Inflammatory macrophage treated with lipopolysaccharide for 1 hour (primary cell): Measurements from ENCODE around the gene DLK1.

Experiments
- DNase-seq, 2 donors: peaks; one replicate each; pipeline ENCODE4 v3.0.0-alpha.2; 2020 to 2022

Gene DLK1

DNA sequence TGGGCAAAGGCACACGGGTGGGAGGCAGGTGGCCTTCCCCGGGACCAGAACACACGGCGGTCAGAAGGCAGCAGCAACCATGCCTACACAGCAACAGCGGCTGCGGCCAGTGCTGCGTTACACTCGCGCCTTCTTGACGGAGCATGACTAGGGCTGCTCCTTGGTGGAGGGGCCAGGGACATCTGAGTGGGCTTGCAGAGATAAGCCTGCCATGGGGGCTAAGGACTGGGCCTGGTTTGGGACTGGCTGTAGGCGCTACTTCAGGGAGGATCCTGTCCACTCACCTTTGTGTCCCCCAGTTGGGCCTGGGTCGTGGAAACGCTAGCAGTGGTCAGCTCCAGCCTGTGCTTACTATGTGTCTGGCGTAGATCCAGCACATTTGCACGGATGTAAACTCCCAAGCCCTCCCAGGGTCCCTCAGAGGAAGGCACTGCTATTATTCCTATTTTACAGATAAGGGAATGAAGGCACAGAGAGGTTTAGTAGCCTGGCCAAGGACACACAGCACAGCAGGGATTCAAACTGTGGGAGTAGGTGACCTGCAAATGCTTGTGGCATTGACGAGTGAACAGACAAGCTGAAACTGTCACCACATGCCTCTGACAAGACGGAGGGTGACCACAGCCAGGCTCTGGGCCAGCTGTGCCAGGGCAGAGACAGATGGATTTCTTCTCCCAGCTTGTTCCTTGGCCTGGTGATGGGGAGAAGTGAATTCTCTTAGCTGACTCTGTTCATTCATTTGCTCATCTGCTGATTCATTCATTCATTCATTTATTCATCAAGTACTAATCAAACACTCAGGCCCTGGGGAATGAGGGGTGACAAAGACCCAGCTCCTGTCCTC lies 31.9 kb upstream of the DLK1 start:
- DNase-seq: no peak

DNA sequence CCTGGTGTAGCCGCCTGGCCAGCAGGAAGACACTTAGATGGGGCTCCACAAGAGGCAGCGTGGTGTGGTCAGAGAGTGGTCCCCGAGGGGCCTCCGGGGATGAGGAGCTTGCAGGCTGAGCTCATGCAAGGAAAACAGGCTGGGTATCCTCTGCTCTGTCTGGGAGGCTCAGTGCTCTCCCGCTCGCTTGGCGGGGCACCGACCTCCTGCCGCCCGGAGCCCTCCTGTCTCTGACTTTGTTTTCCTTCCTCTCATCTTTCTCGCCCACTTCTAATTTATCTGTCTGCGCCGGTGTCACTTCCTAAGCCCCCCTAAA lies 31.3 kb upstream of the DLK1 start:
- DNase-seq: no peak

DNA sequence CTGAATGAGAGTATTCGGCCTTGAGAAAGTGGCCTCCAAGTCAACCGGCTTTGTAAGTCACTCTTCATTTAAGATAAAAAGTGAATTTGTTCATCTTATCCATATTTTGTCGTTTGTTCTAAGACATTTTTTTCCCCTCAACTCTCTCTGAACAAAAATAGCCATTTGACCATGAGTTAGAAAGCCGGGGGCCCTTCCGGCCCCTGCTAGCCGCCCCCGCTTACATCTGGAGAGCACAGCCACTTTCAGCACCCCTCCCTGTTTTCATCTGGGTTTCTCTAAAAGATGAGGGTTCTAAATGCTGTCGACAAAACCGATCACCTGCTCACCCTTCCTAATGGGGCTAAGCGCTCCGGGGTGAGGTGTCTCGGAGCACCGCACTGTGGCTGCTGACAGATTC lies 30.7 kb upstream of the DLK1 start:
- no peak for DNase-seq

DNA sequence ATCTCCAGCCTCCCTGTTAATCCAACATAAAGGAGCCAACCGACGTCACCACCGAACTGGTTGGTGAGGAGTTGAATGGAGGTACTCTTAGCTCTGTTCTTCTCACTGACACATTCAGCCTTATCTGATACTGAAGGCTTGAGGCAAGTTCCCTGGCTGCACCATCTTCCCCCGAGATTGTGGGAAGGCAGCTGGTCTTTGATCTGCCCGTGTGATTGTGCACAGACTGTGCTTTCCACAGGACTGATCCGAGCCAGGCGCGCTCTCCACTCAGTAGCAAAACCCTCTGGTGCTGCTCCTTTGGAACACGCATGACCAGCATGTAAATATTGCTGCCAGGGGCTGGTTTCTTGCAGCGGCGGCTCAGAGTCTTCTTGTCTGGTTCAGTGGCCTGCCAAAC lies 30.1 kb upstream of the DLK1 start:
- no peak for DNase-seq

DNA sequence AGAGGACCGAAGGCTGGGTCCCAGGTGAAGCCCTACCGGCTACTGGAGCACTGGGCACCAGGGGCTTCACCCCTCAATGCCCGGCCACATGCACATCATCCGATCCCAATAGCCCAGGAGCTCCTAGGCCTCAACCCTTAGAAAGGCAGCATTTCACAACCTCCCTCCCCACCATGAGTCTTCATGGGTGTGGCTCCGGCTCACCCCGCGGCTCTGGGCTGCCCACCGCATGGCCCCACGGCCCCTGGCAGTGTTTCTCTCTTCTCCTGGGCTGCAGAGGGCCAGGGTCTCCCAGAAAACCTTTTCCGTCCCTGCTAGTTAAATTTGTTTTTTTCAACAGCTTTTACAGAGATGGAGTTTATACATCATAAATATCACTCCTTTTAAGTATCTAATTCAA lies 28.6 kb upstream of the DLK1 start:
- DNase-seq: no peak

DNA sequence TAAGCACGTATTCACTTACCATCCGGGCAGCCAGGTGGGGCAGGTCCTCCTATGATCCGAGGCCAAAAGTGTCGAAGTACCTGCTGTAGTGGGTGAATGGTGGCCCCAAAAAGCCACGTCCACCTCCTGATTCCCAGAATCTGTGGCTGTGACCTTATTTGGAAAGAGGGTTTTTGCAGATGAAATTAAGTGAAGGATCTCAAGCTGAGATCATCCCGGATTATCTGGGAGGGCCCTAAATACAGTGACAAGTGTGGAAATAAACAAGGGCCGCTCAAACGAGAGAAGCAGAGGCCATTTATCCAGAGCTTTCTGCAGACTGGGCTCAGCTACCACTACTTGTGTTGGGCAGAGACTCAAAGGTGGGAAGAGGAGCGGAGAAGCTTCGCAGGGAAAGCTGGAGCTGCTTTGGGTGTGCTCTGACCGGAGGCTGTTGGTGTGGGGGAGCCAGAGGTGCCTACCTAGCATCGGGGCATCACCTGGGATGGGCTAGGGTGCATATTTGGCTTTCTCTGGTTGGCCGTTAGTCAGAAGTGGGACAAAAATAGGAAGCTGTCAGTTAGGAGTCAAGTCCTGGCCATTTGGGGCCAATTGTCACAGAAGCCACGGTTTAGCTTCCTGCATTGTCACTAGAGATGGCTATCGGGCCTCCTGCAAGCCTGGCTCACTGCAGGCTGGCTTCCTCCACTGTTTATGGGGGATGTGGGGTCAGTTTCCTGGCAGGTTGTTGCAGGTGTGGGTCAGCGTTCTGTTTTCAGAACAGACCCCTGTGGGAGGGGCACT lies 27.8 kb upstream of the DLK1 start:
- no peak for DNase-seq

DNA sequence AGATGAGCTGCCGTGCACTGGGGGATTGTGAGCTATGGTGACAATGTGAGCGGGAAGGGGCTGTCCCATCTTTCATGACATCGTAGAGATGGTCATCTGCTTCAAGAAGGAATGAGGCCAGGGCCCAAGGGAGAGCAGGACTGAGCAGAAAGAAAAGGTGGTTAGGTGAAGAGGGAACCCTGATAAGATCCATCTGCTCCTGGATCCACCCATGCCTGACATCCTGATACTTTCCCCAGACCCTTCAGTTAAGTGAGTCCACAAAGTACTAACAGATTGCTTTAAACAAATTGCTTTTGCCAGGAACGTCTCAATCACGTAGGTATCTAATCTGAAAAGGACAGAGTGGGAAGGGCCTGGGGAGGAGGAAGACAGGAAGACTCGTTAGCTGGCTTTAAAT lies 25.4 kb upstream of the DLK1 start:
- DNase-seq: no peak

DNA sequence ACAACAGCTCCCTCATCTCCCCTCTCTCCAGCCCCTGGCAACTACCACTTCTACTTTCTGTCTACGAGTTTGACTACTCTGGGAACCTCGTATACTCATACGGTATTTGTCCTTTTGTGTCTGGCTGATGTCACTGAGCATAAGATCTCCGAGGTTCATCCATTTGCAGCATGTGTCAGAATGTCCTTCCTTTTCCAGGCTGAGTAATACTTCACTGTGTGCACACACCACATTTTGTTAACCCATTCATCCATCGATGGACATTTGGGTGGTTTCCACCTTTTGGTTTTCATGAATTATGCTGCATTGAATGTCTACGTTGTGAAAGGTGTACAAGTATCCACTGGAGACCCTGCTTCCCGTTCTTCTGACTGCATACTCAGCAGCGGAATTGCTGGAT lies 24.1 kb upstream of the DLK1 start:
- no peak for DNase-seq

DNA sequence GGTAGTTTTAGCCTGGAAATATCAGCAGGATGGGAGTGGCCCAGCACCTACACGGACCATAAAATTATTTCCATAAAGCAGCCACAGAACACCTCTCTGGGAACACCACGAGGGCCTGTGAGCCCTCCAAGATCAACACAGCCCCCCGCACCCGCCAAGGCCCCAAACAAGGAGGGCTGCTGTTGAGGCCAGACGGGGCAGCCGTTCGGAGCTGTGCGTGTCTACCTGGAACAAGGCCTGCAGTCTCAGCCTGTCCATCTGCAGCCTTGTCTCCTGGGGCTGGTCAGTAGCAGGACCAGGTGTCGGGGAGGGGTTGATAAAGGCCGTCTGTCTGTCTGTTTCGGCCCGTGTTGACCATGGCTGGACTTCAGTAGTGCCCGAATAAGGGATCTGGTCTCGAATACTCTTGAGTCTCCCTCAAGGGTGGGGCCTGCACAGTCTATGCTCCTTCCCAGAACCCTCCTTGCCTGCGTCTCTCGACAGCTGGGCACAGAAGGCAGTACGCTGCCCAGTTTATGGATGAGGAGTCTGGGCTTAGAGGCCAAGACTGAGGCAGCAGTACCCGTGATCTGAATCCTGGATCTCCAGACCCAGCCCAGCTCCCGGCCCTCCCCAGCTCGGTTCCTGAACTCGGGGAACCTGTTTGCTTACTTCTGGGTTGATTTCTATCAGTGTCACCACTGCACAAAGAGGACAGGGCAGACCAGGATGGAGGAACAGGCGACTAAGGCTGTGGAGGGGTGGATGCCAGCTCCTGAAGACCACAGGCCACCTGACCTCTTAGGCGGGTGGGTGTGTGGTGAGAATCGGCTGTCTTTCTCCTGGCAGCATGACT lies 23.1 kb upstream of the DLK1 start:
- DNase-seq: no peak

DNA sequence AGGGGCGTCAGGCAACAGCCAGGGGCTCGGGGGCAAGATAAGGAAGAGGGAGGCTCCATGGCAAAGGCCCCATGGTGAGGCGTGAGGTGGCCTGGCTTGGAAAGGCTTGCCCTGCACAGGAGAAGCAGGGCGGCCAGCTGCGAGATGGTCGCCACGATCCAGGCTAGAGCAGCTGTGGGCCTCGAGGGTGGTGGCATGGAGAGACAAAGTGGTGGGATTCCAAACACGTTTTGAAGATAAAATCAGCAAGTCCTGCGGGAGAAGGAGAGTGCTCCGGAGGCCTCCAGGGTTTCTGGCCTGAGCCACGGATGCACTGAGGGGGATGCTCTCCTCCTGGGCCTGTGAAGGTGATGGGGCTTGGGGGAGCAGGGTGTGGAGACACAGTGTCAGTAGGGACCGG lies 20.5 kb upstream of the DLK1 start:
- DNase-seq: no peak

DNA sequence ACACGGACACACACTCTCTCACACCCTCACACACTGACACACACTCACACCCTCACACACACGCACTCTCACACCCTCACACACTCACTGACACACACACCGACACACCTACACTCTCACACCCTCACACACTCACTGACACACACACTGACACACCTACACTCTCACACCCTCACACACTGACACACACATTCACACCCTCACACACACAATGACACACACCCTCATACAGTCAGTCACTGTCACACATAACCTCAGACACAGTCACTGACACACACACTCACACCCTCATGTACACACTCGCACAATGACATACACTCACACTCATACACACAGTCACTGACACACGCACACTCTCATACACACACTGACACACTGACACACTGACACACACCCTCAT lies 19.8 kb upstream of the DLK1 start:
- DNase-seq: no peak

DNA sequence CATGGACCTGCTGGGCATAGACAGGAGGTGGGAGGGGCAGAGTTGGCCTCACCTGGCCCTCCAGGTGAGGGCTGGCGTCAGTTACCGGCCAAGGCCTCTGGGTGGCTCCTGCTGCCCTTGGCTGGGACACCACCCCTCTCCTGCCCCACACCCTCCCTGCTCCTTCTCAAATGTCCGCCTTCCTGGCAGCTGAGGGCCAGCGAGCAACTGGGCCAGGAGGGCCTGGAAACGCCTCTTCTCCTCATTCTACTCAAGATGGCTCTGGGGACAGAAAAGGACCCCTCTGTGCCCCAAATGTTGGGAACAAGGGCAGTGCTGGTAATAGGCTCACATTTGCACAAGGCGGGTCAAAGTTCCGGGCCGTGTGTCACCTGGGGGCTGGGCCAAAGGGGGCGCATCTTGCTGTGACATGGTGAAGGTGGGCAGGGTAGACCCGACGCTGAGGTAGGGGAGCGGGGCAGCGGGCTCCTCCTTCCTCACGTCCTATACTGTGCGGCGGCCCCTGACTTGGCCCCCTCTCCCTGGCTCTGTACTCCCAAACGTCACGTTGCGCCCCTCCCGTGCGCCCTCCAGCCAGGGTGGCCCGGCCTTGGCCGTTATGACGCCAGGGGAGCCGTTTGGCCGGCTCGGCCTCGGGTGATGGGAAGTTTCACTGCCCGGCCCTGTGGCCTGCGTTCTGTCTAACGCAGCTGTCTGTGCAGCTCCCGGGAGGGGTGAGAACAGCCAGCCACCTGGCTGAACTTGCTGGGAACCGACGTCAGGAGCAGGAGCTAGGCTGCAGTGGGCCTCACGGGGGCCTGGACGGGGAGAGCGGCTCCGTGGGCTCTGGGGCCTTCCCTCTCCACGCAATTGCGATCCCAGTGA lies 18.0 kb upstream of the DLK1 start:
- DNase-seq: no peak

DNA sequence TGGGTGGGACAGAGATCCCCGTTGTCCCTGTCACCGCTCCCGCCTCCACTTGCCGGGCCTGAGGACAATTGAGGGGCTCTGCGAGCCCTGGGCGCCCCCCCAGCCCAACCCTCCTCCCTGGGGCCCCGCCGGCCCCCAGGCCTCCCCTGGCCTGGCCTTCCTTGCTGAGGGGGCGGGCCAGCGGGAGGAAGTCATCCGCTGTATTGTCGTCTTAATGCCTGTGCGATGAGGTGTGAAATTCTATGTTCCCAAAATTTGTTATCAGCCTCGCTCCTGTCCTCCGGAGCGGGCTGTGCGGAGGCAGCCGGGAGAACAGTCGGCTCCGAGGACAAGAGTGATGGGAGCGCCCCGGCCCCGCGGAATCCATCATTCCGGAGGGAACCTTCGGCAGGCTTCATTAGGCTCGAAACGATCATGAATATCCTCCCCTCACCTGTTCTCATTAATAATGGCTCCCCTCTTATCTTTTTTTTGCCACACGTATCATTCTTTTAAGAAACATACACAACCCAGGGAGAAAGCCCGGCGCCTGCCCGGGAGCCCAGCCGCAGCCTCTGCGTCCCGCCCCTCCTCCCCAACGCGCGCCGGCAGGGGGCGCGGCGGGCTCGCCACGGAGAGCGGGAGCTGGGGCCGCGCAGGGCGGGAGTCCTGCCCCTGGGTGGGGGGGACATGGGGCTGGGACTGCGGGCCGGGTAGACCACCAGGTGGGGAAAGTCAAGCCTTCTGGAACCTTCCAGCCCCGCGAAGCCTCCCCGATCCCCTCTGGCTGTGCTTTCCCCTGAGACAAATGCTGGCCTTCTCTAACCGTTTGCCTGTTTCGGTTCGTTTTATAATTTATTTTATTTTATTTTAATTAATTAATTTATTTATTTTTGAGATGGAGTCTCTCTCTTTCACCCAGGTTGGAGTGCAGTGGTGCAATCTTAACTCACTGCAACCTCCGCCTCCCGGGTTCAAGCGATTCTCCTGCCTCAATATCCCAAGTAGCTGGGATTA lies 17.1 kb upstream of the DLK1 start:
- DNase-seq: peak in 1 of 2 donors; percentile 56

DNA sequence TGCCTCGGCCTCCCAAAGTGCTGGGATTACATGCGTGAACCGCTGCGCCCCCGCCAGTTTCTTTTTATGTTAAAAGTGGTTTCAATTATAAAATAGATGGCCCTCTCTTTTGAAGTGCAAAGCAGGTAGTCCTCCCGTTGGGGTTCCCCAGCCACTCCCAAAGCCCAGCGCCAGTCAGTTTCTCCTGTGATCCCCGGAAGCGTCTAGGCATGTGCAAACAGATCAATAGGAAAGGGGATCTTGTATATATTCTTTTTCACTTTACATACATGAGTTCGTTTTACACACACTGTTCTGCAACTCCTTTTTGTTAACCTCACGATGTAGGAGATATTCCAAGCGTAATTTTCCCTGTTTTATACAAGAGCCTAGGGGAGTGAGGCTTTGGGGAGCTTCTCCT lies 16.3 kb upstream of the DLK1 start:
- DNase-seq: no peak

DNA sequence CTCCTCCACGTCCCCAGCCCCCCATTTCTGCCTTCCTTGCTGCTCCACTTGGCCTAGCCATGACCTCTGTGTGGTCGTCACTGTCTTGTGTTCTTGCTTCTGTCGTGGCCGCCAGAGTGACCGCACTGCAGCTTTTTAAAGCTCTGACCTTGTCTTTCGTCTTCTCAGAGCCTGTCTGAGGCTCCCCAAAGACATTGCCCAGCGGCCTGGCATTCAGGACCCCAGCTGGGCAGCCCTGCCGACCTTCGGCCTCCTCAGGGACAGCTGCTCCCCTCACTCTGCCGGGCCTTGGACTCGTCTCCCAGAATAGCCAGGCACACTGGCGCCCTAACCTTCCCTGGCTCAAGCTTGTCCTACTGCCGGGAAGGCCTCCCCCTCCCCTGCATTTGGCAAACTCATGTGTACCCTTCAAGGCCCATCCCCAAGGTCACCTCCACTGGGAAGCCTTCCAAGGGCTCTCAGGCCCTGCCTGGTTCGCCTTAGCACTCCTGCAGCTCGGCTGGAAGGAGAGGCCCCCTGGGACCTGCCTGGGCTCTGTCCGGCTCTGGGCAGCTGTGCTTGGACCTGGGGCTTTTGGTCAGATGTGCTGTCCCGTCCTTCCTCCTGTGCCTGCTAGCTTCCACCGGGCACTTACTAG lies 15.7 kb upstream of the DLK1 start:
- no peak for DNase-seq

DNA sequence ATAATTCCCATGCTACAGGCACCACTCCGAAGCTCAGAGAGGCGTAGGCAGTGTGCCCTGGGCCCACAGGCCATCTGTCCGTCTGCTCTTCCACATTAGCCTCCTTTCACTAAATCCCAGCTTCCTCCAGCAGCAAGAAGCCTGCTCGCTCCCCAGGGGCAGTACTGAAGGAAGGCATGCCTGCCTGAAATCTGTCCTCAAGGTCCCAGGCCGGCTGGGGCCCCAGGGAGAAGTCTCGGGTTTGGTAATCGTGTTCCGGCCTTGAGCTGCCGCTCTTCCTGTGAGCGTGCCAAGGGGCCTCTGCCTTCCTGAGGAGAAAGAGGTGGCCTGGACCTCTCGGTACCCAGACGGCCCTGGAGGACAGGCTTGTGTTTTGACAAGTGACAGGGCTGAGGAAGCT lies 15.2 kb upstream of the DLK1 start:
- peak in 1 of 2 donors; percentile 0 for DNase-seq

DNA sequence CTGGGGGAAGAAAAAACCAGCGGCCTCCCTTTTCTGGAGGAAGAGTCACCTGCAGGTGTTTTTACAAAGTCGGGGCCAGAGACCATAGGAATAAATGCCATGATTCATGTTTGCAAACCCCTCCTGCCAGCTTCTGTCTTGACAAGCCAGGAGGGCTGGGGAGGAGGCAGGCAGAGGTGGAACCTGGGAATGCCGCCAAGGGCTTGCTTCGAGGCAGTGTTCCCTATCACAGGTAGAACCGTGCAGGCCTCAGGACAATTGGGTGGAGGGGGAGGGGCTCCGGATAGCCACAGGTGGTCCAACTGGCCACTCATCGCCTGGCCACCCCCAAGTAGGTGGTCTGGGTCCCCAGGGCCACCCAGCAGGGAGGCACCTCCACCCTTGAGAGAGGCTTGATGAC lies 14.2 kb upstream of the DLK1 start:
- no peak for DNase-seq

DNA sequence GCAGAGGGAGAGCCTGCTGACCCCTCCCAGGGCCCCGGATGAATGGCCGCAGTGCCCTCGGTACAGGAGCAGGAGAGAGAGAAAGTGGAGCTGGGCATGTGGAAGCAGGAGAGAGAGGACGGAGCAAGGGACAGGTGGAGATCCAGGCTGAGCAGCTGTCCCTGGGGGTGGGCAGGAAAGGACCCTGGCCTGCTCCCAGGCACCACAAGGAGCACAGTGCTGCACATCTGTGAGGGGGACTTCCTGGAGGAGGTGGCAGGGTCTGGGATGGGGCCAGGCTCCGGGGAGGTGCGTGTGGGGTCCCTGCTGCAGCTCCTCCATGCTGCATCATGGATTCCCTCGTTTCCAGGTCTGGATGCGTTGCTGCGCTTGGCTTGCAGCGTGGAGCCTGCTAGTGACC lies 13.0 kb upstream of the DLK1 start:
- no peak for DNase-seq

DNA sequence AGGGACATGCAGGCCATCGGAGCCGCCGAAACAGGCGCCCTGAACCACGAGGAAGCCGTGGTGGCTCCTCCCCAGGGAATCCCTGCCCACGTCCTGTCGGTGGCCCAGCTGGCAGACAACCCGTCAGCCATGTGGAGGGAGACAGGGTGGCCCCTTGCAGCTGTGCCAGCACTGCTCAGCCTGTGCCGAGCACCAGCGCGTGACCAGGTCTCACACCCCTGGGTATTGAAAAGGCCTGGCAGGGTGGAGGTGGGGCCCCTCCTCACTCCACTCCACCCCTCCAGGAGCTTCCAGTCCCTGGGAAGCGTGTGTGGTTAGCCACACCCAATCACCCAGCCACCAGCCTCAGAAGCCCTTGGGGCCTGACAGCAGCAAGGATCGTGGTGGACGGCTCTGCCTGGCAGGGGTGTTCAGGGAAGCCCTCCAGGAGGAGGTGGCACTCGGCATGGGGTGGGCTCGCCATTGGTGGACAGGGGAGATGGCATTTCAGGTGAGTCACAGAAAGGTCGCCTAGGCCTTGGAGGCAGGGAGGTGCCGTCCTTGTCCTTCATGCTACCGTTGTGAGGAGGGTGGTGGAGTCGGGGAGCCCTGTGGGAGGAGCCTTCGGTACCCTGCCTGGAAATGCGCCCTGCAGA lies 12.3 kb upstream of the DLK1 start:
- DNase-seq: peak in 1 of 2 donors; percentile 1

DNA sequence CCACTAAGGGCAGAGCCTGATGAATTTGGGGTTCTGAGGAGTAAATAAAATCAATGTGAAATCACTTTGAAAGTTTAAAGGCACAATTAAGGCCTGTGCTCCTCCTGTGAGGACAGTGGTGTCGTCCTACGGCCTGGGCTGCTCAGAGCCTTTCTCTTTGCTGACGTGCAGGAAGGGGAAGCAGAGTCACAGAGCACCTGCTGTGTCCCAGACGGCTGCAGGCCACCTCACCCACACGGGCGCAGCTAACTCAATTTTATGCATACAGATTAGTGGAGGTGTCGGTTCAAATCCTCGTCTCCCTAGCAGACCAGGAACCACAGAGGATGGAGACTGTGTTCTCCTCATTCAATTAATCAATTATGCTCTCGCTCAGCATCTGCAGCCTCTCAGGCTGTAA lies 11.4 kb upstream of the DLK1 start:
- DNase-seq: no peak
